DOHH2 (cell line): ENCODE data around the gene PHGDH.

Experiments
- H3F3A ChIP-seq: fragments of 200-600 bp; sonication (generic), shearing (Covaris generic); 2 replicates; pipeline ENCODE4 v1.6.0; 2016; ENCODE audit warnings: antibody characterized with exemption, mild to moderate bottlenecking; ENCODE audit not compliant: control insufficient read depth, insufficient read depth
- H3K27ac ChIP-seq: fragments of 200-600 bp; sonication (generic); 2 replicates; pipeline ENCODE4 v1.5.1; 2014; ENCODE audit warnings: low read depth, mild to moderate bottlenecking, low read length, moderate library complexity
- H3K27me3 ChIP-seq: fragments of 200-600 bp; sonication (generic); 2 replicates; pipeline ENCODE4 v1.6.1; 2014; ENCODE audit warnings: mild to moderate bottlenecking, low read length, mixed read lengths; ENCODE audit not compliant: control insufficient read depth
- H3K36me3 ChIP-seq: fragments of 200-600 bp; sonication (generic); 2 replicates; pipeline ENCODE4 v1.6.1; 2014; ENCODE audit warnings: mild to moderate bottlenecking, low read length, moderate library complexity, mixed read lengths; ENCODE audit not compliant: control insufficient read depth
- H3K4me1 ChIP-seq: fragments of 200-600 bp; sonication (generic); 2 replicates; pipeline ENCODE4 v1.6.1; 2014; ENCODE audit warnings: mild to moderate bottlenecking, low read length, mixed read lengths; ENCODE audit not compliant: control insufficient read depth
- H3K4me2 ChIP-seq: fragments of 200-600 bp; sonication (generic); 2 replicates; pipeline ENCODE4 v1.6.0; 2014; ENCODE audit warnings: mild to moderate bottlenecking, low read length, moderate library complexity
- H3K4me3 ChIP-seq: fragments of 200-600 bp; sonication (generic); 2 replicates; pipeline ENCODE4 v1.5.1; 2014; ENCODE audit warnings: mild to moderate bottlenecking, low read length, mixed read lengths
- H3K79me2 ChIP-seq: fragments of 200-600 bp; sonication (generic); 2 replicates; pipeline ENCODE4 v1.6.1; 2014; ENCODE audit warnings: mild to moderate bottlenecking, low read length, mixed read lengths; ENCODE audit not compliant: control insufficient read depth
- H3K9me2 ChIP-seq: fragments of 200-600 bp; sonication (generic); replicated peaks from 2 replicates; pipeline ENCODE4 v1.6.1; 2014; ENCODE audit warnings: mild to moderate bottlenecking, low read length, mixed read lengths; ENCODE audit not compliant: control insufficient read depth
- H3K9me3 ChIP-seq: fragments of 200-600 bp; sonication (generic); 2 replicates; pipeline ENCODE4 v1.6.1; 2014; ENCODE audit warnings: antibody characterized with exemption, low read length, mixed read lengths; ENCODE audit not compliant: control insufficient read depth, insufficient read depth
- H4K20me1 ChIP-seq: fragments of 200-600 bp; sonication (generic); 2 replicates; pipeline ENCODE4 v1.6.0; 2014; ENCODE audit warnings: low read depth, mild to moderate bottlenecking, antibody characterized with exemption, low read length, moderate library complexity; ENCODE audit not compliant: control insufficient read depth, insufficient read depth
- EZH2phosphoT487 ChIP-seq: fragments of 200-600 bp; sonication (generic); IDR thresholded peaks from 2 replicates; pipeline ENCODE4 v1.6.1; 2017; ENCODE audit warnings: borderline replicate concordance, mild to moderate bottlenecking, antibody characterized with exemption, low read length, moderate library complexity, mixed read lengths
- TF ChIP-seq, protein P1 (sequence below): fragments of 200-600 bp; sonication (generic); IDR thresholded peaks from one replicate; pipeline ENCODE4 v1.5.1; 2014; ENCODE audit warnings: antibody characterized with exemption, mild to moderate bottlenecking, low read depth, low read length; ENCODE audit not compliant: poor library complexity, severe bottlenecking

Gene PHGDH

DNA sequence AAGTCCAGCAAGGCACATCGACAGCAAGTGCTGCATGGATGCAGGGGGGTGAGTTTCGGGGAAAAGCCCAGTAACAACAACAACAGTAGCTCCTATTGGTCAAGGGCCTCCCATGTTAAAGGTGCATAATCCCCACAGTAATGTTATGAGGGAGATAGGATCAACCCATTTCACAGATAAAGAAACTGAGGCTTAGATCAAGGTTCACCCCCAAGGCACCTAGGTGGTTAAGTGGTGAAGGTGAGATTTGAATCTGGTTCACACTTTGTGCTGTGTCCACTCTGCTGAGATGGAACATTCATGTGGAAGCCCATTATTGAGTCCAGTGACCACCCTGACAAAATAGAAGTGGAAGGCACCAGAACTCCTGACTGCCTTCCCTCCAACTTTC lies 24.9 kb downstream of the PHGDH start:
- Histone ChIP-seq H3K27ac (no peak overlapping the region), H4K20me1 (no peaks in the 10 kb centered on the region), H3K4me2 (no peak overlapping the region), H3K27me3 (no peaks in the 10 kb centered on the region), H3K4me1 (no peaks in the 10 kb centered on the region), H3K36me3 (peaks cover 86% of the 10 kb centered on the region), H3K79me2 (no peaks in the 10 kb centered on the region), H3K9me3 (no peaks in the 10 kb centered on the region), H3K4me3 (no peak overlapping the region), H3K9me2 (no peaks in the 10 kb centered on the region), H3F3A (no peaks in the 10 kb centered on the region)
- TF ChIP-seq, protein P1, sequence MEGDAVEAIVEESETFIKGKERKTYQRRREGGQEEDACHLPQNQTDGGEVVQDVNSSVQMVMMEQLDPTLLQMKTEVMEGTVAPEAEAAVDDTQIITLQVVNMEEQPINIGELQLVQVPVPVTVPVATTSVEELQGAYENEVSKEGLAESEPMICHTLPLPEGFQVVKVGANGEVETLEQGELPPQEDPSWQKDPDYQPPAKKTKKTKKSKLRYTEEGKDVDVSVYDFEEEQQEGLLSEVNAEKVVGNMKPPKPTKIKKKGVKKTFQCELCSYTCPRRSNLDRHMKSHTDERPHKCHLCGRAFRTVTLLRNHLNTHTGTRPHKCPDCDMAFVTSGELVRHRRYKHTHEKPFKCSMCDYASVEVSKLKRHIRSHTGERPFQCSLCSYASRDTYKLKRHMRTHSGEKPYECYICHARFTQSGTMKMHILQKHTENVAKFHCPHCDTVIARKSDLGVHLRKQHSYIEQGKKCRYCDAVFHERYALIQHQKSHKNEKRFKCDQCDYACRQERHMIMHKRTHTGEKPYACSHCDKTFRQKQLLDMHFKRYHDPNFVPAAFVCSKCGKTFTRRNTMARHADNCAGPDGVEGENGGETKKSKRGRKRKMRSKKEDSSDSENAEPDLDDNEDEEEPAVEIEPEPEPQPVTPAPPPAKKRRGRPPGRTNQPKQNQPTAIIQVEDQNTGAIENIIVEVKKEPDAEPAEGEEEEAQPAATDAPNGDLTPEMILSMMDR, result no peak
- TF ChIP-seq EZH2phosphoT487, result no peak

DNA sequence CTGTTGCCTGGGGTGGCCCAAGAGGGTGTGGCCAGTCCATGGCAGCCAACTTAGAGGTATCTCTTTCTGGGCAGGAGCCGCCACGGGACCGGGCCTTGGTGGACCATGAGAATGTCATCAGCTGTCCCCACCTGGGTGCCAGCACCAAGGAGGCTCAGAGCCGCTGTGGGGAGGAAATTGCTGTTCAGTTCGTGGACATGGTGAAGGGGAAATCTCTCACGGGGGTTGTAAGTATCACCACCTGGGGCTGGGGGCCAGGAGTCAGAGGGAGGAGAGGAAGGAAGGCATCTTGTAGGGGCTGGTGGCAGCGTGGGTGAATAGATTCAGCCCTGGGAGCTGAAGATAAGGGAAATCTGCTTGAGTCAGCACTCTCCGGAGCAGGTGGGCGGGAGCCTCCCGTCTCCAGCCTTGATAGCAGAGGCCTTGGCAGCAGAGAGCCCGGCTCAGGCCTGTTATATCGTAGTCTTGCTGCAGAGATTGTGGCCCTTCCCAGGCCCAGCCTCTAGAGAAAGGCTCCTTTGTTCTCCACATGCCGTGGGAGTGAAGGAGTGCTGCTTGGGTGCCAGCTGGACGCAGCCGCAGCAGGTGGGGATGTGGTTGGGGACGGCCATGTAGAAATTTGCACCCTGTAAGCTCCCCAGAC lies 25.4 kb downstream of the PHGDH start:
- no peak overlapping the region for H3K4me2 ChIP-seq
- TF ChIP-seq EZH2phosphoT487, result no peak
- TF ChIP-seq, protein P1, result no peak
- H4K20me1 ChIP-seq, result no peaks in the 10 kb centered on the region
- H3K27me3 ChIP-seq, result no peaks in the 10 kb centered on the region
- H3K79me2 ChIP-seq, result no peaks in the 10 kb centered on the region
- H3K4me3 ChIP-seq, result no peak overlapping the region
- H3K27ac ChIP-seq, result no peak overlapping the region
- H3K9me3 ChIP-seq, result no peaks in the 10 kb centered on the region
- H3K9me2 ChIP-seq, result no peaks in the 10 kb centered on the region
- peaks cover 86% of the 10 kb centered on the region for H3K36me3 ChIP-seq
- no peaks in the 10 kb centered on the region for H3F3A ChIP-seq
- H3K4me1 ChIP-seq, result no peaks in the 10 kb centered on the region

DNA sequence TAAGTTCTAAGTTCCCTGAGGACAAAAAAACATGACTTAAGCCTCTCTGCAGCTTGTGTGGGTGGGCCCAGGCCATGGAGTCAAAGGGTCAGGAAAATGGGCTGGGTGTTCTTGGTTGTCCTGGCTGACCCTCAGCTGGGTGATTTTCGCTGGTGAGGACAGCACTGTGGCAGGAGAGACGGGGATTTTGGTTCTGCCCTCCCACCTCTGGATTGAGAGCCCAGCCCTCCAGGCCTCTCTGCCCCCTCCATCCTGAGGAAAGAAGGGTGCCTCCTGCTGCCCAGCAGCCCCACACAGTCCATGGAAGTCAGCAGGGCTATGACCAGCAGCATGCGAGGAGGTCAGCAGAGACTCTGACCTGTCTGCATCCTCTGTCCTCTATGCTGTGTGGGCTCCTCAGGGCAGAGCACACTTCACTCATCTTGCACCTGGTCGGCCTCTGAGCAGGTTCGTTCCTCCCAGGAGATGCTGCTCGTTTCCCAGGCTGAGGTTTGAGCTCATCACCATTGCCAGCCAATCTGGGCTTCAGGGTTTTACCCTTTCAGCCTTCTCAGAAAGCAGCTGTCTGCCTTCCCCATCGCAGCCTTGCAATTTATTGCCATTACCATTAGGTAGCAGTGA lies 26.5 kb downstream of the PHGDH start:
- TF ChIP-seq, protein P1, result no peak
- H3K27me3 ChIP-seq, result no peaks in the 10 kb centered on the region
- H3K9me2 ChIP-seq, result no peaks in the 10 kb centered on the region
- H3K79me2 ChIP-seq, result no peaks in the 10 kb centered on the region
- H3K4me1 ChIP-seq, result no peaks in the 10 kb centered on the region
- H3K4me2 ChIP-seq, result no peak overlapping the region
- no peaks in the 10 kb centered on the region for H3K9me3 ChIP-seq
- no peaks in the 10 kb centered on the region for H3F3A ChIP-seq
- no peaks in the 10 kb centered on the region for H4K20me1 ChIP-seq
- H3K36me3 ChIP-seq, result peaks cover 89% of the 10 kb centered on the region
- H3K27ac ChIP-seq, result no peak overlapping the region
- H3K4me3 ChIP-seq, result no peak overlapping the region
